Measurements from ENCODE around the gene HEG1. TPM values are rescaled to one million over a fixed set of nuclear protein-coding genes. Genes with fewer than 3 reads are reported as not detected.
A peak's percentile ranks its signal among the peaks of the same experiment; 100 is the strongest.

Gene HEG1
- total and polyA plus RNA-seq, 2 donors (not counting 3 experiments of a cell fraction or from before 2014, with no cell fraction given), result 50.1 to 106 TPM

DNA sequence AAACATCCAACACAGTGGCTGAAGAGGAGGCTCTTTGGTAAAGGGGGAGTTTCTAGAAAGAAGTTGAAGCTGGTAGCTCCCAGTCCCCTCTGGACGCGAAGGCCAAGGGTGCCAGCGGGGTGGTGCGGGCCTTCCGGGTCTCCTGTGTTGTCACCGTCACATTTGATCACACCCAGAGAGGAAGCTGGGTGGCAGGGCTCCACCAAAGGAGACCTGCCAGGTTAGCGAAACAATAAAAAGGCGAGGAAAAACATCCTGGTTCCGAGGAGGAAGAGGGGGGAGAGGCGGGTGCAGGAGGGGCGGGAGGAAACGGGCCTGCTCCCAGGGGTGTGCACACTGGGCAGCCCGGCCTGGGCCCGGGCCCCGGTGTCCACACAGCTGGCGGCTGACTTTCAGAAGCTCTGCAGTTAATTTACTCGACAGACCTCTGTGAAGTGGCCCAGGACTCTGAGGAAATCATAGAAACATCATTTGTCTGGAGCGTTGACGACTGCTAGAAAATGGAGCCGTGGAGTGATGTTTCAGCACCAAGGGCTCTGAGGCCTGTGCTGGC, 12.1 kb downstream of the HEG1 start:
- CTCF ChIA-PET, result interaction anchor here (1.1 to 2.2 kb wide), 6 partner anchors 8 to 107 kb away, joined by 3 to 12 read pairs (median 4); no protein-coding TSS in a partner anchor
- peak; percentile 74 for DNase-seq (ENCODE audit: low read depth, low spot score)
- H4K20me1 ChIP-seq (replicated peaks; ENCODE audit: control insufficient read depth, extremely low read depth, insufficient read depth, low read length), result no peaks in the 10 kb centered on the region

More for the DNA sequence above, 12.1 kb downstream of the HEG1 start:
- peak overlapping the region; percentile 61 for H2AFZ ChIP-seq (ENCODE audit: low read depth, low read length)
- FAIRE-seq, result peak; percentile 66
- no peak overlapping the region for H3K4me3 ChIP-seq (replicated peaks in 1 of 3; ENCODE audit: insufficient read depth in 1 of 3, low read depth in 1 of 3, low read length in 3 of 3)
- no TSS peak for BruUV-seq (replicated peaks)
- no peaks in the 10 kb centered on the region for H3K9me1 ChIP-seq (replicated peaks; ENCODE audit: control insufficient read depth, extremely low read depth, insufficient read depth, low read length)
- H3K27ac ChIP-seq (ENCODE audit: insufficient read depth, low read depth, low read length), result peak overlapping the region; percentile 77
- H3K36me3 ChIP-seq (ENCODE audit: control insufficient read depth in 2 of 2, extremely low read depth in 1 of 2, insufficient read depth in 2 of 2, low read length in 2 of 2), result peaks cover 0 to 2% of the 10 kb centered on the region in 2 experiments
- H3K27me3 ChIP-seq (ENCODE audit: control insufficient read depth in 2 of 2, insufficient read depth in 2 of 2, low read length in 2 of 2), result no peaks in the 10 kb centered on the region
- POLR2A ChIA-PET, result interaction anchor here (1.9 kb wide), 1 partner anchor 9 kb away, joined by 4 read pairs; no protein-coding TSS in a partner anchor
- intact Hi-C loops (cut with micrococcal nuclease) (loop anchor here (1.0 kb wide), 2 partner anchors 9 to 11 kb away; no protein-coding TSS in a partner anchor), dilution Hi-C loops (cut with MboI; ENCODE audit: extremely low pct_ligation_motif_present, low sequenced_read_pairs) (no loop called here)
- no peak for TF ChIP-seq JUN (IDR thresholded peaks at IDR 0.05; ENCODE audit: borderline replicate concordance, insufficient read depth, insufficient read length, low read depth)
- peak; percentile 31 for TF ChIP-seq POLR2AphosphoS5 (IDR thresholded peaks at IDR 0.05; ENCODE audit: insufficient read depth, low read depth, low read length)
- TF ChIP-seq, protein P1, sequence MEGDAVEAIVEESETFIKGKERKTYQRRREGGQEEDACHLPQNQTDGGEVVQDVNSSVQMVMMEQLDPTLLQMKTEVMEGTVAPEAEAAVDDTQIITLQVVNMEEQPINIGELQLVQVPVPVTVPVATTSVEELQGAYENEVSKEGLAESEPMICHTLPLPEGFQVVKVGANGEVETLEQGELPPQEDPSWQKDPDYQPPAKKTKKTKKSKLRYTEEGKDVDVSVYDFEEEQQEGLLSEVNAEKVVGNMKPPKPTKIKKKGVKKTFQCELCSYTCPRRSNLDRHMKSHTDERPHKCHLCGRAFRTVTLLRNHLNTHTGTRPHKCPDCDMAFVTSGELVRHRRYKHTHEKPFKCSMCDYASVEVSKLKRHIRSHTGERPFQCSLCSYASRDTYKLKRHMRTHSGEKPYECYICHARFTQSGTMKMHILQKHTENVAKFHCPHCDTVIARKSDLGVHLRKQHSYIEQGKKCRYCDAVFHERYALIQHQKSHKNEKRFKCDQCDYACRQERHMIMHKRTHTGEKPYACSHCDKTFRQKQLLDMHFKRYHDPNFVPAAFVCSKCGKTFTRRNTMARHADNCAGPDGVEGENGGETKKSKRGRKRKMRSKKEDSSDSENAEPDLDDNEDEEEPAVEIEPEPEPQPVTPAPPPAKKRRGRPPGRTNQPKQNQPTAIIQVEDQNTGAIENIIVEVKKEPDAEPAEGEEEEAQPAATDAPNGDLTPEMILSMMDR (IDR thresholded peaks at IDR 0.05; ENCODE audit: extremely low read depth in 1 of 2, insufficient read depth in 1 of 2, low read depth in 1 of 2, low read length in 2 of 2), result no peak
- no peak for TF ChIP-seq FOS (IDR thresholded peaks at IDR 0.05; ENCODE audit: borderline replicate concordance, insufficient read depth, low read length)
- no peak for TF ChIP-seq GATA2 (IDR thresholded peaks at IDR 0.05; ENCODE audit: insufficient read depth, insufficient read length, low read depth, low read length)
- no peak for TF ChIP-seq POLR2A (IDR thresholded peaks at IDR 0.05; ENCODE audit: low read depth, low read length)
- TF ChIP-seq, protein P2, sequence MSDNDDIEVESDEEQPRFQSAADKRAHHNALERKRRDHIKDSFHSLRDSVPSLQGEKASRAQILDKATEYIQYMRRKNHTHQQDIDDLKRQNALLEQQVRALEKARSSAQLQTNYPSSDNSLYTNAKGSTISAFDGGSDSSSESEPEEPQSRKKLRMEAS (IDR thresholded peaks at IDR 0.05; ENCODE audit: insufficient read depth, insufficient read length), result no peak
- no peak for TF ChIP-seq EZH2 (IDR thresholded peaks at IDR 0.05; ENCODE audit: borderline replicate concordance, low read depth, low read length, severe bottlenecking)
- no peaks in the 10 kb centered on the region for H3K9me3 ChIP-seq (replicated peaks; ENCODE audit: control insufficient read depth, insufficient read depth, low read length)
- H3K4me2 ChIP-seq (ENCODE audit: insufficient read depth, low read length), result peak overlapping the region; percentile 74
- H3K9ac ChIP-seq (replicated peaks; ENCODE audit: extremely low read depth, insufficient read depth, low read length), result peak overlapping the region; percentile 46
- H3K4me1 ChIP-seq (ENCODE audit: control insufficient read depth, extremely low read depth, insufficient read depth, low read length), result peaks cover 56% of the 10 kb centered on the region
- peaks cover 73% of the 10 kb centered on the region for H3K79me2 ChIP-seq (ENCODE audit: control insufficient read depth, insufficient read depth, low read length)
